SH-SY5Y (cell line): ENCODE data around the gene AQP11.

ENCODE experiments used
- GATA2 ChIP-seq: IDR thresholded peaks from 2 replicates; pipeline ENCODE4 v1.6.1; 2011; ENCODE audit warnings: mild to moderate bottlenecking, low read depth, low read length
- GATA3 ChIP-seq: IDR thresholded peaks from 2 replicates; pipeline ENCODE4 v1.6.1; 2011; ENCODE audit warnings: low read depth, mild to moderate bottlenecking, low read length, moderate library complexity

The AQP11 gene, protein sequence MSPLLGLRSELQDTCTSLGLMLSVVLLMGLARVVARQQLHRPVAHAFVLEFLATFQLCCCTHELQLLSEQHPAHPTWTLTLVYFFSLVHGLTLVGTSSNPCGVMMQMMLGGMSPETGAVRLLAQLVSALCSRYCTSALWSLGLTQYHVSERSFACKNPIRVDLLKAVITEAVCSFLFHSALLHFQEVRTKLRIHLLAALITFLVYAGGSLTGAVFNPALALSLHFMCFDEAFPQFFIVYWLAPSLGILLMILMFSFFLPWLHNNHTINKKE

DNA sequence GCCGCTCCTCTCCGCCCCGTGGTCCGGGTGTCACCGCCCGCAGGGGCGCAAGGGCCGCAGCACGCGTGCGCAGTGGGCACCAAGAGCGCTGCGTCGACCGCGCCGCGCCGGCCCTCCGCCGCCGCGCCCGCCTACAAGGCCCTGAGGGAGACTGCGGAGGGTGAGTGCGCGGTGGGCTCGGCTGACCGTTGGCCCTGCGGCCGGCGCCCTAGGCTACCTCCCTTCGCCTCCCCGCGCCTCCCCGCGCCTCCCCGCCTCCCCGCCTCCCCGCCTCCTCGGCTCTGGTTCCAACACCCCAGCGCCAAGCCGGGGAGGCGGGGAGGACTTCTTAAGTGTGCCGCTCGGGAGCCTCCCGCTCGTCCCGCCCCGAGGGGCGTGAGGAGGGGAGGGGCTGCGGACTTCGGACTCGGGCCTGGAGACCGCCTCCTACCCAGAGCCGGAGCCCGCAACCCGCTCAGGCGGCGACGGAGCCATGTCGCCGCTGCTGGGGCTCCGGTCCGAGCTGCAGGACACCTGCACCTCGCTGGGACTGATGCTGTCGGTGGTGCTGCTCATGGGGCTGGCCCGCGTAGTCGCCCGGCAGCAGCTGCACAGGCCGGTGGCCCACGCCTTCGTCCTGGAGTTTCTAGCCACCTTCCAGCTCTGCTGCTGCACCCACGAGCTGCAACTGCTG is at the start of gene AQP11:
TSS of gene AQP11 (plus strand) at position 433 of the 673 bp plus-strand sequence. CDS start at position 473, 40 bp downstream.
- no peak for TF ChIP-seq GATA3

- no peak for TF ChIP-seq GATA2
Measured at GRCh38 chr11:77542296-77542695, 47.5 kb upstream of the AQP11 start.

GRCh38 chr11:77547047-77547836 is 42.5 kb upstream of the AQP11 start:
- TF ChIP-seq GATA2 (no peak), GATA3 (no peak)

- TF ChIP-seq GATA3 = no peak
Measured at GRCh38 chr11:77547863-77548551, 41.7 kb upstream of the AQP11 start.

DNA sequence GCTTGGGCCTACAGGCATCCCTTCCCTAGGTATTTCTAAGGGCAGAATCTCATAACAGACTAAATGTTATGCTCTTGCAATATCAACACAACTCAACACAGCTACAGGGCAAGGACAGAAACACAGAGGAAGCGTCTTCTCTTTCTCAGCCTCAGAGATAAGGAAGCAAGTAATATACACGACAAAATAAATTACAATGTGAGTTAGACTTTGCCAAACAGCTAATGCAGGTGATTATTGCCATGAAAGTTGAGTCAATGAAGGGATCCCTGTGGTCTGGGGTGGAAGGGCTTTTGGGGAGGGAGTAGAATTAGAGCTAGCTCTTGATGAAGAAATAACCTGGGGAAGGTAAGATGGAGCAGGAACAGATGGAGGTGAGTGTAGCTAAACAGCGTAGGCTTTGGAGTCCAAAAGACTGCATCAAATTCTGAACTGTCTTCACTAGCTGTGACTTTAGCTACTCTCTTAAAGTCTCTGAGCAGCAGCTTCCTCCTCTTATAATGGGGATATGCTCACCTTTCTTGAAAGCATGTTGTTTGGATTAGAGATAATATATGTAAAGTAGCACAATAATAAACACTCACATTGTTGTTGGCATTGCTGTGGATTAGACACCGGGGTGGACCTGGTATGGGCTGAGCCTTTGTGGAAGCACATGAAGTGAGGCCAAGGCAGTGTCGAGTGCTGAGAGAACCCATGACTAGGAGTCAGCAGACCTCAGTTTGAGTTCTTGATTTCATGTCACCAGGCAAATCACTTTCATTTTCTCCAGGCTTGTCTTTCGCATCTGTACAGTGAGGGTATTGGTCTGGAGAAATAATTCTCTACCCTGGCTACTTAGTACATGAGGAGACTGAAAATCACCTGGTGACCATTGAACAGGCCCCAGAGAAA is 41.0 kb upstream of the AQP11 start:
- TF ChIP-seq GATA3 (no peak), GATA2 (no peak)

GRCh38 chr11:77557553-77557952 is 32.2 kb upstream of the AQP11 start:
- TF ChIP-seq GATA2 (no peak), GATA3 (no peak)

DNA sequence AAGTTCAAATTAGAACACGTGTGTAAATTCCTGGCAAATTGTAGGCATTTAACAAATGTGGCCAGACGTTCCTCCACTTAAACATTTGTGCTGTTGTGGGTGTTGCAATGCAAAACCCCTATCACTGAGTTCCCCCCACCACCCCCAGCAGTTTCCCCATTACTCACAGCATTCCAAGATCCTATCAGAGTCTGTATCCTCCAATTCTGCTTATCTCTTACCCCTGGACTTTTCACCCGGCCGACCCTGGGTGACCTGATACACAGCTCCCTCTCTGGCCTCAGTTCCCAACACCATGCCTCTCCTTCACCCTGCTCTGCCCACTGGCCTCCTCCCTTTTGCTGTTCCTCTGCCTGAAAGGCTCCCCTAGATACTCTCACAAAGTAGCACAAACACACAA is 31.4 kb upstream of the AQP11 start:
- TF ChIP-seq GATA2 (peak; percentile 33; the same call in 1 of the 2 replicates), GATA3 (no peak)

GRCh38 chr11:77559686-77560401 is 29.9 kb upstream of the AQP11 start:
- no peak for TF ChIP-seq GATA3
- no peak for TF ChIP-seq GATA2

GRCh38 chr11:77560605-77561004 is 29.1 kb upstream of the AQP11 start:
- TF ChIP-seq GATA2 (no peak), GATA3 (no peak)

- TF ChIP-seq GATA3 (no peak), GATA2 (no peak)
Measured at GRCh38 chr11:77561257-77561656, 28.5 kb upstream of the AQP11 start.

GRCh38 chr11:77568306-77568705 is 21.4 kb upstream of the AQP11 start:
- TF ChIP-seq GATA2 (no peak), GATA3 (no peak)

DNA sequence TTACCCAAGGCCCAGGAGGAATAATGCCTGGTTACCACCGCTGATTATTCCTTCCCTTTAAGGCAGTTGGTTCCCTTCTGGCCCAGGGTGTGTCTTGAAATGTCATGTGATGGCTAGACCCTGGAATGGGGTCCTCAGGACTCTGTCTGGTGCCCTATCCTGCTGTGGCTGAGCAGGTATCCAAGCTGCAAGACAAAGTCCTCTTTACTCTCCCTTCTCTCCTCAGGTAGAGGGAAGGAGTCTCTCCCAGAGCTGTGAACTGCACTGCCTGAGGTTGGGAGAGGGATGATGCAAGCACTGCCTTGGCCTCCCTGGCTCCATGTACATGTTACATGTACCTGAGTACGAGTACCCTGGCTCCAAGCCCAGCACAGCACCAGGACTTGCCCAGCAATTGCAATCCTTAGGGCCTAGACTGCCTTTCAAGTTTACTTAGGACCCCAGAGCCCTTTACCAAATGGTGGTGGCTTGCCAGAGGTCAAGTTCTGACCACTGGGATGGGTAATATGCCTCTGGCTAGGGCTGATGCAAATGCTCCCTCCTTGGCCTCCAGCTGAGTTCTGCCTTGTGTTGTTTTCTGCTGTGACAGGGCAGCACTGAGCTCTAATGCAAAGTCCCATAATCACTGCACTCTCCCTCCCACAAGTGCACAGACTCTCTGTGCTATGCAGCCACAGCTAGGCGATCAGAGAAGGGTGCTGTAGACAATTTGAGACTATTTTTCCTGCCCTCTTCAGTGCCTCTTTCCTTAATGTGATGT is 20.7 kb upstream of the AQP11 start:
- no peak for TF ChIP-seq GATA2
- TF ChIP-seq GATA3 = no peak
